ENCODE measurements around the gene LTA4H. TPM values are rescaled to one million over a fixed set of nuclear protein-coding genes. Genes with fewer than 3 reads are reported as not detected.

Gene LTA4H
- total RNA-seq, 4 donors from 2014 or later = 66.0 to 84.7 (median 75.5) TPM

DNA sequence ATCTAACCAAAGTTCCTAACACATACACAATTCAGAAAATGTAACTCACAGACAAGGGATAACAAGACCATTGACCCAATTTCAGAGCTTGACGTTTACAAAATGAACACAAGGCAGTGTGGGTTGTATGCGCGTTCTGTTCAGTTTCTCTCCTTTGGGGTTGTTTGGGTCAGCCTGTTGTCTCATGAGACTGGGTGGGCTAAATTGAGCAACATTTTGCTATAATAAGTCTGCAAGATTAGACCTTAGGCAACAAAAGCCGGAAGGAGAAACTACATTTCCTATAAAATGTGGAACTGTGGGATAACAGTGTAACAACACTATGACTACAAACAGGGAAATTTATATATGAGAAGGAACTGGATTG is 18.8 kb upstream of the LTA4H start:
- H3K4me3 ChIP-seq (ENCODE audit: low read depth, poor library complexity, severe bottlenecking) = no peak overlapping the region
- no peak for TF ChIP-seq POLR2A (IDR thresholded peaks at IDR 0.05)
- TF ChIP-seq CTCF (IDR thresholded peaks at IDR 0.05) = no peak
- WGBS, 2 donors = 79 to 86% methylated on average over 4 of the region's 4 CpGs
- peak in 1 of 2 donors; percentile 45 for DNase-seq (ENCODE audit: low spot score in 2 of 2)
- intact Hi-C loops (cut with DNase I; ENCODE audit: low total_unique reads) = no loop called here

DNA sequence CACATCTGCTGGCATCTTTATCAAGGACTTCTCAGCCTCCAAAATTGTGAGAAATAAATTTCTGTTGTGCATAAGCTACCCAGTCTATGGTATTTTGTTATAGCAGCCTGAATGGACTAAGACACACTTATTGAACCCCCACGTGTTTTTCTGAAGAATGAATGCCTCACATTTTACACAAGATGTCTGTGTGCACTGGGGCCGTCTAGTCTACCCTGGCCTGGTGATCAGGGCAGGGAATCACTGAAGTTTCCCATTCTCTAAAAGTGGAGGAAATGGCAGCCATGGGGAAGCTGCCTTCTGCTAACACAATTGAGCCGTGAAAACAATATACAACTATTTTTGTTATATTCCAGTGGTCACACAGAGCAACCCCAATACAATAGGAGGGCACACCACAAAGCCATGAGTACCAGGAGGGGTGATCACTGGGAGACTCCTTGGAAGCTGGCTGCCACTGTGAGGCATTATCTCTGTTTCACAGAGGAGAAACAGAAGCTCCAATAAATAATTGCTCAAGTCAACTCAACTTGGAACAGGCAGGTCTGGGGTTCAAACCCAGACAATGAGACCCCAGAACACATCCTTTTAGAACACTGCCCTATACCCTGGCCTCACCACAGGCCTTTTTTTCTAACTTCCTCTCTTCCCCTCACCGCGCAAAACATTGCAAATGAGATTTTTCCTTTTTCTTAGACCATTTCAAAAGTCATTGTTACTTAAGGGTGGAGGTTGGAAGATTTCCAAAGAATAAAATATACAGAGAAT is 18.3 kb upstream of the LTA4H start:
- TF ChIP-seq POLR2A (IDR thresholded peaks at IDR 0.05) = no peak
- TF ChIP-seq CTCF (IDR thresholded peaks at IDR 0.05) = no peak
- peak in 1 of 2 donors; percentile 14 for DNase-seq (ENCODE audit: low spot score in 2 of 2)
- H3K4me3 ChIP-seq (ENCODE audit: low read depth, poor library complexity, severe bottlenecking) = no peak overlapping the region
- intact Hi-C loops (cut with DNase I; ENCODE audit: low total_unique reads) = no loop called here
- 74 to 82% methylated on average over 5 of the region's 5 CpGs for WGBS, 2 donors

DNA sequence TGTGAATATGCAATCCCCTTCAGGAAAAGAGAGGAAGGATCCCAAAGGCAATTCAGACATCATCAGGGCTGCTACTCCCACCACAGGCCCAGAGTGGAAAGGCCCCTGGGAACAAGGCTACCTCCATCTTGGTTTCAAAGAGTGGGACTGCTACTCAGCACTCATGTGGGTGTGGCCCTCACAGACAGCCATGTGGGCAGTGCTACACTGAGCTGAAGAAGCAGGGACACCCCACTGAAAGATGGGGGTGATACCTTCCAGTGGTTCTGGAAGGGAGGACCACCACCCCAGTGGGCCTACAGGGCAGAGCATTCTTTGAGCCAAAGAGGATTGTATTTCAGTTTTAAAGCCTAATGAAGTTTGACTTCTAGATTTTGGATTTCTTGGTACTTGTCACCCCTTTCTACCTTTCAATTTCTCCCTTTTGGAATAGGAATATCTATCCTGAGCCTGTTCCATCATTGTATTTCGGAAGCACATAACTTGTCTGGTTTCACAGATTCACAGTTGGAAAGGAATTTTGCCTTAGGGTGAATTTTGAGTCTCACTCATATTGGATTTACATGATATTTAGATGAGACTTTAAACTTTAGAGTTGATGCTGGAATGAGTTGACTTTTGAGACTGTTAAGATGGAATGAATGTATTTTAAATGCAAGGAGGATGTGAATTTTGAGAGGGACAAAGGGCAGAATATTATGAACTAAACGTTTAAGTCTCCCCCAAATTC is 16.5 kb upstream of the LTA4H start:
- no peak for DNase-seq (ENCODE audit: low spot score in 2 of 2)
- WGBS, 2 donors = 71% methylated on average over 2 of the region's 2 CpGs
- intact Hi-C loops (cut with DNase I; ENCODE audit: low total_unique reads) = no loop called here
- TF ChIP-seq POLR2A (IDR thresholded peaks at IDR 0.05) (no peak), CTCF (IDR thresholded peaks at IDR 0.05) (no peak)
- H3K4me3 ChIP-seq (ENCODE audit: low read depth, poor library complexity, severe bottlenecking) = no peak overlapping the region

DNA sequence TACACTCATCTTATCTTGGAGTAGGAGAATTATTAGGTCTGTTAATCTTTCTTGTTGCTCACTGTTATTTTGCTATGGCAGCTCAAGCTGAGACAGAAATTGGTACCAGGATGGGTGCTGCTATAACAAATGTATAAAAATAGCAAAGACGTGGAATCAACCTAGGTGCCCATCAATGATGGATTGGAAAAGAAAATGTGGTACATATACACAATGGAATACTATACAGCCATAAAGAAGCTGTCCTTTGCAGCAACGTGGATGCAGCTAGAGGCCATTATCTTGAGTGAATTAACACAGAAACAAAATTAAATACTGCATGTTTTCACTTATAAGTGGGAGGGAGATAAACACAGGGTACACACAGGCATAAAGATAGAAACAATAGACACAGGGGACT is 14.8 kb upstream of the LTA4H start:
- TF ChIP-seq CTCF (IDR thresholded peaks at IDR 0.05) (no peak), POLR2A (IDR thresholded peaks at IDR 0.05) (no peak)
- intact Hi-C loops (cut with DNase I; ENCODE audit: low total_unique reads) = no loop called here
- no peak overlapping the region for H3K4me3 ChIP-seq (ENCODE audit: low read depth, poor library complexity, severe bottlenecking)
- DNase-seq (ENCODE audit: low spot score in 2 of 2) = no peak
- WGBS, 2 donors = 71 to 78% methylated on average over 2 of the region's 2 CpGs

GRCh38 chr12:96049101-96049500 is 13.7 kb upstream of the LTA4H start:
- intact Hi-C loops (cut with DNase I; ENCODE audit: low total_unique reads) = no loop called here
- no peak overlapping the region for H3K4me3 ChIP-seq (ENCODE audit: low read depth, poor library complexity, severe bottlenecking)
- no peak for DNase-seq (ENCODE audit: low spot score in 2 of 2)
- 82 to 86% methylated on average over 6 of the region's 6 CpGs for WGBS, 2 donors
- TF ChIP-seq CTCF (IDR thresholded peaks at IDR 0.05) (no peak), POLR2A (IDR thresholded peaks at IDR 0.05) (no peak)
